HG03108 (cell line): ENCODE measurements around the gene TBL1XR1.

Experiments used
- ATAC-seq: cut with Tn5 transposase; IDR thresholded peaks from one replicate; pipeline ENCODE4 v1.9.1; 2021; ENCODE audit warnings: moderate library complexity; ENCODE audit not compliant: unreplicated experiment

The TBL1XR1 gene

DNA sequence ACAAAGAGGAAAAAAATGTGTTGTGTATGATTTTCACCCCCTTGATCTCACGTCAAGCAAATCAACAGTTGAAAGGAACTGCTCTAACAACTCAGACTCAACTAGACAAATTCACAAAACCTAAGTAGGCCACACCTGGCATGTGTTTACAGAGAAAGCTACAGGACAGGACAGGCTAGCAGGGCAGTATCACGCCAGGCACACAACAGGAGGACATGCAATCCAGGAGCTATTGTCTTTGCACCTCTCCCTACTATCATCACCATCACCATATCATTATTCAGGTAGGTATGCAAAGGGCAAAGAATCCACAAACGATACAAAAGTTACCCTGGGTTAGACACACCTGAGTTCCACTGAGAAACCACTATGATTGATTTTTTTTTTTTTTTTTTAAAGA lies 86.4 kb downstream of the TBL1XR1 start:
- ATAC-seq: no peak

DNA sequence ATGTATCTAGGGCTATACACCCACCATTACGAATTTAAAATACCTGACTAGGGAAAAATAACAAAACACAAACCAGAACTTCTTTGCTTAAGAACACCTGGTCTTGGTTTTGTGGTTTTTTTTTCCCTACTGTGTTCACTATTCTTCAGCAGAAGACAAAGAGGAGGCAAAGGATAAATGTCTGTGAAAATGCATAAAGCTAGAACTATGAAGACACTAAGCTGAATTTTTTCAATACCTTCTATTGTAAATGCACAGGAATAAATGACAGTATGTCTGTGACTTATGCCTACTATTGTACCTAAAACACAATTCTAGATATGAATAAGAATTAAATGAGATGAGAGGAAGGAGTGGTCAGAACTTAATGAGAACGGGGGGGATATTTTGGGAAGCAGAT lies 86.9 kb downstream of the TBL1XR1 start:
- ATAC-seq: no peak

GRCh38 chr3:177109688-177110330 lies 87.5 kb downstream of the TBL1XR1 start:
- ATAC-seq: peak; percentile 46

- ATAC-seq: no peak
Measured at GRCh38 chr3:177108648-177109047, 88.6 kb downstream of the TBL1XR1 start.

DNA sequence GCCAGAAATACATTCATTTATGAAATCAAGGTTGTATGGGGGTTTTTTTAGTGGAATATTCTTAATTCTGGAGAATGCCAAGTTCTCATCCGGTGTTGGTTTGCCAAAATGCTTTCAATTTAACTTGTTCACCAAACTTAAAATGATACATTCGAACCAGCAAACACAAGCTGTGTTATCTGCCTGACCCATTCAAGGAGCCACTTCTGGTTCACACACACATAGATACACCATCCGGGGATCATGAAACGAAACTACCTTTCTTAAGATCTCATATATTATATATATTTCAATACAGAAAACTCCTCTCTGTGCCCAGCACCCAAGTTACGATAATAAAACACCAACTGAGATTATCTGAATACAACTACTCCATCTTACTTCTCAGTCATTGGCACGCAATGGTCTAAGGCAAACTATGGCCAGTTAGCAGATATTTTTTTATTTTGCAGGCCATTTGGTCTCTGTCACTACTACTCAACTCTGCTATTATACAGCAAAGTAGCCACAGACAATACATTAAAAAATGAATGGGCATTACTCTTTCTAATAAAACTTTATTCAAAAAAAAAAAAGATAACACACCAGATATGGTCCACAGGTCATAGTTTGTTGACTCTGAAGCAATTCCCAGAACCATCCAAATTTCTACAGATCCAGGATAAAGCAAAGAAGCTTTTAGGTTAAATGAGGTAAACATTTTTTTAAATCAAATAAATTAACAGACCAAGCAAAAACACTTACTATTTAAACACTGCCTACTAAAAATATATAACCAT lies 89.6 kb downstream of the TBL1XR1 start:
- no peak for ATAC-seq

DNA sequence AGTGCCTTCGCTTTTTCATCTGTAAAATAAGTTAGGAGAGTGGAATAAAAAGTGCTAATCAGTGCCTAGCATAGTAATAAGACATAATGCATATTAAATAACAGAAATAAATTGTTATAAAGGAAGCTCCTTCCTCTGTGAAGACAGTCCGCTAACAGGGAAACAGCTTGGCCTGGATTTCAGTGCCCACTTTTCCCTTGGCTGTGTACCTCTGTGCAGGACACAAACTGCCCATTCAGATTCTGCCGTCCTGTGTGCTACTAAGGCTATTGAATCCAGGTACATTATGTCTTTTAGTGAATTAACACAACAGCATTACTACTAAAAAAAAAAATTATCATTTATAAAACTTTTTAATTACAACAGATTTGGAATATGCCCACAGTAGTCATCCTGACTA lies 90.7 kb downstream of the TBL1XR1 start:
- no peak for ATAC-seq

DNA sequence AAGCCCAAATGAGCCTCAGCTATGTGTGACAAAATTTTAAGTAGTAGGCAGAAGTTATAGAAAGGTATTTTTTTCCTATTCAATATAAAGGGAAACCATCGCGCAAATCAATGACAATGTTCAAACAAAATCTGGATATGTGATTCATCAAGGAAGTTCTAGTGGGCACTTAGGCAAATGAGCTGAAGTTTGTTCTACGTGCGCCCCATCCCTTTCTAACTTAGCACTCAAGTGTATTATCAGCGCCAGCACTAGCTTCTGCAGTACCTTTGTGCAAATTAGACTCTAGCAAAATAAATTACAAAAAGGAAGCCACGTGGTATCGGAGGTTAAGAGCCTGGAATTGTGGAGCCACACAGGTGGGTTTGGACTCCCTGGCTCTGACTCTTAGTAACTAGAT lies 91.1 kb downstream of the TBL1XR1 start:
- ATAC-seq: no peak

- ATAC-seq: no peak
Measured at GRCh38 chr3:177105623-177106022, 91.7 kb downstream of the TBL1XR1 start.

DNA sequence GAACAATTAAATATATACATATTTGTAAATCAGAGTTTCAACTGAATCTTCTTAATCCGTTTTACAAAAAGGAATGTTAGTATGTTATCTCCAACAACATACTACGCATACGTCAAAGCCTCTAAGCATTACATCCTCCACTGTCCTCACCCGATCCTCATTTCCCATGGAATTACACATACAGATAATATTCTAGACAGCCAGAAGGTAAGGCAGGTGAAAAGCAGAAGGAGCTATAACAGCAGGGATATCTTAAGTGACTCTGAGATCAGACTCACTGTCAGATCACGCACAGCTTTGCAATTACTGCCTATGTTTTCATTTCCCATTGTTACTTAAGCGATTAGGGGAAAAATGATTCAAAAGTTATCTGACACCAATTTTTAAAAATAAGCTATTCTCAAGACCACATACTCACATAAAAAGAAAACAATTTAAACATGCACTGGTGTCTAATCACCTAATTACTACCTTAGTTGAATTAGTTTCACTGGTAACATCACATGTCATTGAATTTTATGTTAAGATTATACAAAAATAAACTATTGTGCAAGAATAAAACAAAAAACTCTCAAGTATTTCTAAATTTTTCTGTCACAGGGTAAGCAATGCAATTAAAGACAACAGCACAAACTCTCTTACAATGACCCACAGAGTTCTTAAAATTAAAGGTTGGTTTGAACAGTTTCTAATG lies 92.8 kb downstream of the TBL1XR1 start:
- no peak for ATAC-seq

DNA sequence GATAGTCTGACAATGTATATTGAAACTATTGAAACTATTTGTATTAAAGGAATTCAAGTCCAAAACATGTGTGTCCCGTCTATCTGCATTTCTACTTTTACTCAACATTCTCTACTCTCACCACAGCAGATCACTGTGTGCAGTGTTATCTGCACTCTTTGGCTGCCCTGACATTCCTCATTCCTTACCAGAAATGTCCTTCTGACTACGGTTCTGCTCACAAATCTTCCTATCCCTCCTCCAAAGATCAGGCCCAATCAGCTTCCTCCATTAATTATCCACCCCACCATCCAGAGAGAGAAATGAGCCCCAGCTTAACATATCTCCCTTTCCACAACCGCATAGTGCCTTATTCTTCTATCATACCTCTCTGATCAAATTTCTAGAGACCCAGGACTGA lies 94.7 kb downstream of the TBL1XR1 start:
- no peak for ATAC-seq

- ATAC-seq: no peak
Measured at GRCh38 chr3:177098551-177098950, 98.7 kb downstream of the TBL1XR1 start.

- no peak for ATAC-seq
Measured at GRCh38 chr3:177096615-177097014, 100.7 kb downstream of the TBL1XR1 start.

GRCh38 chr3:177093966-177094365 lies 103.3 kb downstream of the TBL1XR1 start:
- ATAC-seq: no peak

GRCh38 chr3:177089901-177090300 lies 107.4 kb downstream of the TBL1XR1 start:
- no peak for ATAC-seq

DNA sequence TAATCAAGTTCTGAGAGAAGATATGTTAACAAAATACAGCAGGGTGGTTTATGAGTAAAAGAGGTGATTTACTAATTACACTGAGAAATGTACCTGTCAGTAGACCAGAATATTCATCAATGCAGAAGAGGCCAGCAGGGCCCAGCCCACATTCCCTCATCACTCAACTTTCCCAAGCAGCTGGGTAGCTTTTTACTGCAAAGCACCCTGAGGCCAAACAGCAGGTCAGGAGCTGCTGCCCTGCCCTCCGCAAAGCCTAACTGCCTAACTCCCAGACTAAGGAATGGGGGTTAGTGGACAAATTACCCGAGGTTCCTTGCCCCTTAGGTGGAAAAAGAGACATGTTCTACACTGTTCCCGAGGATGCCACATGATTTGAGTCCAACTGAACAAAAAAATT lies 108.2 kb downstream of the TBL1XR1 start:
- ATAC-seq: no peak

DNA sequence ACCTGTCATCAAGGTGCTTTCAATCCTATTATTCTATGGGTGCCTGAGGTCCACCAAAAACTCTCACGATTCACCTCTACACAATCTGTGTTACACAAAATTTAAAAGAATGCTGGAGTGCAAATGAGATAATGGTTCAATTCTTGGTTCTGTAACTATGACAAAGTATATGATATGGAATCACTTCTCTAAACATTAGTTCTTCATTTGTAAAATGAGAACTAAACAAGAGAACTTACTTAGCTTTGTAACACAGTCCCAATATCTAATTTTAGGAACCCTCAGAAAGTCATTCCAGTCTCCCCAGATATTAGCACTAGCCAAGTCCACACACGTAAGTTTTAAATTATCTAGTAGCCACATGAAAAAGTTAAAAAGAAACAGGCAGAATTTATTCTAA lies 111.5 kb downstream of the TBL1XR1 start:
- ATAC-seq: no peak

DNA sequence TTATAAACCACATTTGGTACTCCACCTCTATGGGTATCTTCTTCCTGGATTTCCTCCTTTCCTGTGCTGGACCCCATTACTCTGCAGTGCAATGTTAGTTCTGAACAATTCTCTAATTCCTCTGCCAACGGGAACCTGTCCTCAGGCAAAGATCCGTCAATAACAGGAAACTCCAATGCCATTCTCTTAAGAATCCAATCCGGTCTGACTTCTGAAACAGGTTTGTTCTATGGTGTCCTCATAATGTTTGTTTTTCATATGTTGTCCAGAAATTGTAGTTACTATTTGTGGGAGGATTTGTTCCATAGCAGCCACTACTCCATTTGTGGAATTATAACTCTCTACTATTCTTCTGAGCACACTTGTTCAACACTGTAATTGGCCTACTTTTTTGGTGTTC lies 112.7 kb downstream of the TBL1XR1 start:
- ATAC-seq: no peak

DNA sequence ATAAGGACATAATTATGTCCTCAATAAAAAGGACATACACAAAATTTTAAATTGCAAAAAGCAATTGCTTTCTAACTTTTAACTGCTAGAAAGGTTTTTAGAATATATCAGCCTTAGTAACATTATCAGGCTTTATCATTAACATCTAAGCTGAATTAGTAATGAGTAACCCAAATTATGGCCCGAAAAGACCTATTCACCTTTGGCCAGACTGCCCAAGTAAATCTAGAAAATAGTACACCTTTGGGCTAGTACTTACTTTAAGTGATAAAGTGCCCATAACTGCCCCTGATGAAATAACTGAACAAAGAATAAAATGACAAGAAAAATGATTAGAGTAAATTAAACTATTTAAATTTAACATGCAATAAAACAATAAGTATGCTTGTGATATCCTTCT lies 117.2 kb downstream of the TBL1XR1 start:
- no peak for ATAC-seq

GRCh38 chr3:177079684-177080083 lies 117.6 kb downstream of the TBL1XR1 start:
- no peak for ATAC-seq

GRCh38 chr3:177071496-177072156 lies 125.7 kb downstream of the TBL1XR1 start:
- ATAC-seq: no peak

DNA sequence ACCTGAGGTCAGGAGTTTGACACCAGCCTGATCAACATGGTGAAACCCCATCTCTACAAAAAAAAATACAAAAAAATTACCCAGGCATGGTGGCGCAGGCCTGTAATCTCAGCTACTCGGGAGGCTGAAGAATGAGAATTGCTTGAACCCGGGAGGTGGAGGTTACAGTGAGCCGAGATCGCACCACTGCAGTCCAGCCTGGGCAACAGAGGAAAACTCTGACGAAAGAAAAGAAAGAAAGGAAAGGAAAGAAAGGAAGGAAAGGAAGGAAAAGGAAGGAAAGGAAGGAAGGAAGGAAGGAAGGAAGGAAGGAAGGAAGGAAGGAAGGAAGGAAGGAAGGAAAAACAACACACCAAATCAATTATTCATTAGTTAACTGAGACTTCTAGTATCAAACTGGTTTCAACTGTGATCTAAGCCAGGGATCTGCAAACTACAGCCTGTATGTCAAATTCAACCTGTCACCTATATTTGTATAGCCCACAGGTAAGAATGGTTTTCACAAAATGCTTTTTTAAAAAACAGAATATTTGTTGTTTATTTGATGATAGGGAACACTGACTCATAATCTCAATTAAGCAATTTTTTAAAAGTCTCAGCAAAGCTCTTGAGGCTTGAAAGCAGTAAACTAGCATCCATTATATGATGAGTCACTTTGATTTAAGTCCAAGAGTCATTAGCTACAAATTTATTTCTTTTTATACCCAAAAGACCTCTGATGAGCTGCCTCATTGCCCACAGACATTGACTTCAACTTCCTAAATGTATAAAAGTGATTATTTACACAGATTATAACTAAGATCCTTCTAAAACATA lies 127.6 kb downstream of the TBL1XR1 start:
- no peak for ATAC-seq
